Dedifferentiated amniotic fluid mesenchymal stem cell (primary cell): ENCODE data around the gene CTDP1.

ENCODE experiments used
- DNase-seq: peaks from one replicate; pipeline ENCODE4 v3.0.0-alpha.2; 2016; ENCODE audit errors: extremely low spot score

The CTDP1 gene

DNA sequence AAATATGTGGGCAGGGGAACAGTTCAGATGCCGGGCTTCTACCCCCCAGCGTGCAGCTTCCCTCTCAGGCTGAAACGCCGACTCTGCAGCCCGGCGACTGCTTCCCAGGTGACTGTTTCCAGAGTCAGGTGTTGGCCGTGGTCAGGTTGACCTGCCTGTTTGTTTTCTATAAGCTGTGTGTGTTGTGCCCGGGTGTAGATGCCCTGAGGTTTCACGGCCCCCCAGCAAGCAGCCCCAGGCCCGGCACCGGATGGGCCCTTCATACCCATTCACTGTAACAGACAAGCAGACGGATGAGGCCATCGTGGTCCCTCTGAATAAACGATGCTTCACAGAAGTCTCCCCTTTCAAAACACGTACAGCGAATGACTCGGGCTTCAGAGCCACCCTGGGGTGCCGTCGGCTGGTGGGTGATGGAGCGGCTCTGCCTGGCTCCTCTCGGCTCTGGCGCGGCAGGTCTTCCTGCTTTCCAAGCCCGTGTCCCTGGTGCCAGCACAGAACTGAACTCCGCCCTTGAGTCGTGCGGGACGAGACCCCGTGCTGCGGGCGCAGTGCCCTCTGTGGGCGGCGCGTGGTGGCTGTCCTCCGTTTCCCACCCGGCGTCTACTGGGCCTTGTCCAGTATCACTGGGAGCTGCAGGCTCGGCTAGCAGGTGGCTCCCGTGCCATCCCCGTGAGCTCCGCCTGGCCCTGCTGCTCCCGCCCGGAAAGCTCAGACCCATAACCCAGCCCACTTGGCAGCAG is 103.1 kb downstream of the CTDP1 start:
- no peak for DNase-seq

DNA sequence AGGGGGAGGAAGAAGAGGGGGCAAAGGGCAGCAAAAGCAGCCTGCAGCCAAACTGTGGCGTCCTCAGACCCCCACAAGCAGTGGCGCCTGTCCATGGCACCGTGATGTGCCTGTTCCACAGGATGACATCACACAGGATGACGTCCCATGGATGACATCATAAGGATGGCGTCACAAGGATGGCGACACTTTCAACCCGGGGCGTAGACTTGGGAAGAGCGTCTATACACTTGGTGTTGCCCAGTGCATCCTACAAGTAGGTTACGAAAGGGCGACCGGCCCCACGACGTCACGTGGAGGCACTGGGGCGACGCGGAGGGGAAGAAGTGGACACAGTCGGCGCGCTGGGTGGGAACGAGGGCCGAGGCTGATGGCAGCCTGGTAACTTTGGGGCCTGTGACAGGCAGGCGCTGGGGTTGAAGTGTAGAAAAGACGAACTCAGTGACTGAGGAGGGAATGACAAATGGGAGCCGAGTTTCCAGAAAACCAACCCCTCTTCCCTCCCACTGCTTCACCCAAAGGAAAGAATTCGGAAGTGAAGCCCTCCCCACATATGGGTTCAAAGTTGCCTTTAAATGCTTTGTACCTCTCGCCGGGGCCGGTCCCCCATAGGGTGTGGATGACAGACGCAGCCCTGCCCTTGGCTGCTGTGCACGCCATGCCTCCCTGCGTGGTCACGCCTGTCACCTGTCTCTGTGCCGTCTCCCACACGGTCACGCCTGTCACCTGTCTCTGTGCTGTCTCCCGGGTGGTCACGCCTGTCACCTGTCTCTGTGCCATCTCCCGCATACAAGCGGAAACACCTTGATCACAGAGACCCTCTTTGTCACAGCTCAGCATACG is 104.7 kb downstream of the CTDP1 start:
- no peak for DNase-seq

DNA sequence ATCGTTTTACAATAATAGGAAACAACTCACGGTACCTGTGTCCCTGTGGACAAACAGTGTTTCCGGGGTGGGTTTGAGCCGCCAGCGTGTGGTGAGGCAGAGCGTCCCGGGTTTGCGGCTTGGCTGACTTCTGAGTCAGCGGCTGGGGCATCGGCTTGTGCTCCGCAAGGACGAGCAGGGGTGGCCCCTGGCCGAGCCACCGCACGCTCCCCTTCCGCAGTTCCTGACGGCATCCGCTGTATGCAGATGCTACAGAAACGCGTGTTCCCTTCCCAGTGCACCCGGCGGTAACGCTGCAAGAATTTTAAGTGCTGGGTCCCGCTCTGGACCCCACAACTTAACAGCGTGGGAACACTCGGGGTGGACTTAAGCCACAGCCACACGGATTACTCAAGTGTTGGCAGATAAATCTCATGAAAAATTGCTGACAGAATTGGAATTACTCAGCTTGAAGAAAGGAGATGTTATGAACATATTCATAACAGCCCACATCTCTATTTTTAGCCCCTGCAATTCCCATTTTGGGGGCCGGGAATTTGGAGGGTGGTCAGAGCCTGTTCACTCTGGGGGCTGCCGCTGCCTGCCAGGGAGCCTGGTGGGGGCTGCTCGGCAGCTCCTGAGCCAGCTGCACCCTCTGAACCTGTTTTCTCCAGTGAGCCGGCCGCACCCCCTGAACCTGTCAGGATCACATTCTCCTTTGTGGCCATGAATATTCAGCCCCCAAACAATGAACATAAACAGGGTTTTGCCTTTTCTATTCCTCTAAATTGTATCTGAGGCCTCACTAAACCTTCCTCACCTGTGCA is 105.6 kb downstream of the CTDP1 start:
- DNase-seq = no peak

DNA sequence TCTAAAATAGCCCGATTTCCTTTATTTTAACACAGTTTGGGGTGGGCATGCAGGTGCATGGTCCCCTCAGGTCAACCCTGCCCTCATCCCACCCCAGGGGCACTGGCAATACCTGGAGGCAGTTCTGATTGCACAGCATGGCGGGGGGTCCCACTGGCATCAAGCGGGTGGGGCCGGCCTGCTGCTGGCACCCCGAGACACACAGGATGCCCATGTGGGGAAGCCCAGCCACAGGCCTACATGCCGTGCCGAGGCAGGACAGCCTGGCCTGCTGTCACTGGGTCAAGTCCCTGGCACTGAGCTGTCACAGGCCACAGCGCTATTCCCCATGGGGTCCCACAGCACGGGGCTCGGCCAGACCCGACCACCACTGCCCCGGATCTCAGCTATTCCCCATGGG is 106.2 kb downstream of the CTDP1 start:
- DNase-seq = no peak

DNA sequence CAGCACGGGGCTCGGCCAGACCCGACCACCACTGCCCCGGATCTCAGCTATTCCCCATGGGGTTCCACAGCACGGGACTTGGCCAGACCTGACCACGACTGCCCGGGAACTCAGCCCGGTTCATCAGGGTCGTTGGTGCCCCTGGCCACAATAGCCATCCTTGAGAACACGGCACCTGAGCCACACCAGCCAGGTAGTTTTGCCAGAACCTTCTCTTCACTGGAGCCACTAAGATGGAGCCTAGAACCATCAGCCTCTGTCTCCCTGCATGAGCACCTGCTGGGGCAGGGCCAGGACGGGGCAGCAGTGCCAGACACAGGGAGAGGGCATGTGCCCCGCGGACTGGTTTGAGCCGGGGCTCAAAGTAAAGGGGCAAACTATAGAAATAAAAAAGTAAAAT is 106.7 kb downstream of the CTDP1 start:
- no peak for DNase-seq

DNA sequence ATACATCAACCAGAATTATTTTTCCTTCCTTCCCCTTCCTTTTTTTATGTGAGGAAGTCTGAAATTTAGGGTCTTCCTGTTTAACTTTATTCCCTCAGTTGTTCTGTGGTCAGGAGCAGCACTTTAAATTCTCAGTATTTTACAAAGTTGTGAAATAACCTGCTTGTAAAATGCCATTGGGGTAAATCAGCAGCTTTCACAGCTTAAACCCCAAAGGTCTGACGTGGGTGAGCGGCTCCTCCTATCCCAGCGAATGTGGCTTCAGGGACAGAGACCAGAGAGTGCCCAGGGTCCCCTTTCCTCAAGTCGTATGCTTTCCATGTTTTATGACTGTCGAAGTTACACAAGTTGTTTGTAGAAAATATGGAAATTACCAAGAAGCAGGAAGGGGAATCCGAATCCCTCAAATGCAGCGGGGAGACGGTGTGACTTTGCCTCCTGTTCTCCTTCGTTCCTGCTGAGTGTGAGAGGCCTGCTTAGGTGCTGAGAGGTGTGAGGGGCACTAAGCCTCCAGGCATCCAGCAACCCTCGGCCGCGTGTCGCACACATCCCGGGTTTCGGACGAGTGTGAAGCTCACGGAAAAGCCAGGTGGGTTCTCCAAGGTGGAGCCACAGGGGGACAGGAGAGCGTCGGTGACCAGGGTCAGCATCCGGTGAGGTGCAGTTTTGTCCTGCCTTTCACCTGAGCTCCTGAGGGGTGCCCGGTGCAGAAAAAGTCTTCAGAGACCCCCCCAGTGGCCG is 107.4 kb downstream of the CTDP1 start:
- no peak for DNase-seq

DNA sequence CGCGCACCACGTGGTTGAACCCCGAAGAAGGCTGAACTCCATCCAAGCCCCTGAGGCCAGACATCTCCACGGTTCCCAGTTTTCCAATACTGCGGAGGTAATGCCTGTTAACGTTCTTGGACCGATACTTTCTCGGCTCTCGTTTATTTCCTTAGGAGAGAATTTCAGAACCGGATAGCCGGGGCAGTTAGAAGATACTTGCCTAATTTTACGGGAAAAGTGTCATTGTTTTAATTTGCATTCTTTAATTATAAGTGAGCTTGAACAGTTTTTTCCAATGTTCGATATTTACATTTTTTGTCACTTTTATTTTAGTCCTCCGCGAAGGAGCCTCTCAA is 107.9 kb downstream of the CTDP1 start:
- no peak for DNase-seq

DNA sequence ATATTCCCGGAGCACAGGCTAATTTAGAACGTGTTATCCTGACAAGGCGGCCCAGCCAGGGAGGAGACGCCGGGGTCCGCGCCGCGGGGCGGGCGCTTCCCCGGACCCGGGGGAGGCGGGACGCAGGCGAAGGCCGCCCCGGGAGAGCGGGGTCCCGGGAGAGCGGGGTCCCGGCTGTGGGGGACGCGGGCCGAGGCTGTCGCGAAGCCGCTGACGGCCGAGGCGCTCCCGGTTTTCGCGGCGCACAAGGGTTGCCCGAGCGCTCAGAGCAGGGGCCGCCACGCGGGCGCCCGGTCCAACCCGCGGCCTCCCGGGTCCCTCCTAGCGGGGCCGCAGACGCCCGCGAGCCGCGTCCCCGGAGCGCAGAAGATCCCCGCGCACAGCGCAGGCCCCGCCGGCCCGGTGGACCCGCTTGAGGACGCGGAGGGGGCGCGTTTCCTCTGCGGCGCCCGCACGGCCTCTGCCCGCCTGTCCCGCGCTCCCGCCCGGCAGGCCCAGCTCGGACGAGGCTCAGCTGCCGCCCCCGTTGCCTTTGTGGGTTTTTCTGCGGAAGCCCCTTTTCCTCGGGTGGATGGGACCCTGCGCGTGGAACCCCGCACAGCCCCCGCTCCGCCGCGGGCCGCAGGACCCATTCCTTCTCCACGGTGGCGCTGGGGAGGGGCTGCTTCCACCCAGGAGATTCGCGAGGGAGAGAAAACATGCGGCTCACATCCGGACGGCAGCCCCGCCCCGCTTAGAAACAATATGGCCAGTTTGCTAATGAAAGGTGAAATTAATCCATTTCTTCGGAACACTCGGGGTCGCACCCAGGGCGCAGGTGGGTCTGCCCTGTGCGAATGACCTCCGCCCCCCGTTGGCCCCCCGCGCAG is 108.5 kb downstream of the CTDP1 start:
- no peak for DNase-seq

DNA sequence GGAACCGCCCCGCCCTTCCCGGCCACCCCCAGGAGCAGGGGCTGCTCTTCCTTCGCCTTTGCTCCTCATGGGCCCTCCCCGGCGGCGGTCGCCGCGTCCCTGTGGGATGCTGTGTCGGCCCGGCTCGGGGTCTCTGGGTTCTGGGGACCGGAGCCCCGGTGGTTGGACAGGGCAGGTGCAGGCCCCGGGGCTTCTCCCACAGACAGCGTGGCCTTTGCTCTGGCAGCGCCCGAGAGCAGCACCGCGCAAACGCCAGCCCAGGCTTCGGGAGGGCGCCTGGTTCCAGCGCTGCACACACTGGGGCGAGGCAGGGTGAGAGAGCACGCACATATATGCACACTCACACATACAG is 109.1 kb downstream of the CTDP1 start:
- no peak for DNase-seq

DNA sequence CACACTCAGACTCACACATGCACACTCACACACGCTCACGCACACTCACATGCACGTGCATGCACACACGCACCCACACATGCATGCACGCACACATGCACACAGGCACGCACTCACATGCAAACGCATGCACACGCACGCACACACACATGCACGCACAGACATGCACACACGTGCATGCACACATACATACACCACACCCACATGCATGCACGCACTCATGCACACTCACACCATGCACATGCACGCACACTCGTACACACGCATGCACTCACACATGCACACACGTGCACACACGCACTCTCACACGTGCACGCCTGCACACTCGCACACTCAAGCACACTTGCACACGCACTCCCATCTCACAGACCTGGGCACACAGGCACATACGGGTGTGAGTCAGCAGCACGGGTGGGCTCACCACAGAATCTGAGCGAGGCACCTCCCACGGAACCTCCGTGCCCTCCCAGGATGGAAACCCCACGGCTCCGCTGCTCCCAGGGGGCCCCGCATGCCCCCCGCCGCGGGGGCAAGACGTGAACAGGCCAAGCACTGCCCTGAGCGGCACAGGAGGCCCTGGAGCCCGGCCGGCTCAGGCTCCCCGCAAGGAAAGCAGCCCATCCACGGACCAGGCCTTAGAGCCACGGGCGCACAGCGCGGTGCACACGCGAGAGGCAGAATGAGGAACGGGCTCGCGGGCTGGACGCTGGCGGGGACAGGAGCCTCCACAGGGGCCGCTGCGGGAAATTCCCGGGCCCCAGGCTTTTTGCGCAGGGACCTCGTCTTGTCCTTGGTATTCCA is 109.7 kb downstream of the CTDP1 start:
- DNase-seq = no peak

DNA sequence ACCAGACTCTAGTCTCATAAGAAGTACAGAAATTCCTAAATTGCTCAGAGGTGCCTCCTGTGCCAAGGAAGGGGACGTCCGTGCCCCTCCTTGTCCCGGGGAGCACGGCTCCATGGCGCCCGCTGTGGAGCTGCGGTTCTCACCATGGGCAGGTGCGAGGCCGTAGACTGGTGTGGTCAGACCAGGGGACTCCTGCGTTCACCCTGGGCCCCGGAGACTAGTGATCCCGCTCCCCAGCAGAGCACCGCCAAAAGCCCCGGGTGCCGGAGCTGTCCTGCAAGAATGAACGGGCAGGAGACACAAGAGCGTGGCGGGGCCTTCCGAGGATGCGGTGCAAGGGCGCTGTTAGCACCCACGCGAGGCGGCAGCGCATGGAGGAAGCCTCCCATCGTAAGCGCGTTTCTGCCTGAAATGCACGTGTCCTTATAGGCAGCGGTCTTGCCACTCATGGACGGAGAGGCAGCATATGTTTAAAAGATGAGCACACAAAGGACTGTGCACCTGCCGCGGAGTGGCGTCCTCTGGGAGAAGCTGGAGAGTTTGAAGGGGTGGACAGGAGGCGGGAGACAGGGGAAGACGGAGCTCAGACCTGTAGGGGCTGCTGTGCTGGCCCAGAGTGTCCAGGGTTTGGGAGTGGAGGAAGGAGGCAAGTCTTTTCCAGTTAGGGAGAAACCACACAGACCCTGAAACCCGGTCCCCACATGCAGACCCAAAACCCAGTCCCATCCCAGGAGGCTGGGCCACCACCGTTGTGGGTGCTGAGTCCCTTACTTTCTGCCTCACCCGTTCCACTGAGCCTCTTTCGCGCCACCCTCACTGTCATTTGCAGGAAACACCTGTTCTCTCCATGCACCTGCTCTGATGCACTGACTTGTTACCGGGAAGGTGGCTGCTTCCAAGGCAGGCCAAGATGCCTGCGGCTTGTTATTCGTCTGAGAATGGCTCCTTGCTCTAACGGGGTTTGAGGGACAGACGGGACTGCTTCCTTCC is 110.6 kb downstream of the CTDP1 start:
- no peak for DNase-seq

DNA sequence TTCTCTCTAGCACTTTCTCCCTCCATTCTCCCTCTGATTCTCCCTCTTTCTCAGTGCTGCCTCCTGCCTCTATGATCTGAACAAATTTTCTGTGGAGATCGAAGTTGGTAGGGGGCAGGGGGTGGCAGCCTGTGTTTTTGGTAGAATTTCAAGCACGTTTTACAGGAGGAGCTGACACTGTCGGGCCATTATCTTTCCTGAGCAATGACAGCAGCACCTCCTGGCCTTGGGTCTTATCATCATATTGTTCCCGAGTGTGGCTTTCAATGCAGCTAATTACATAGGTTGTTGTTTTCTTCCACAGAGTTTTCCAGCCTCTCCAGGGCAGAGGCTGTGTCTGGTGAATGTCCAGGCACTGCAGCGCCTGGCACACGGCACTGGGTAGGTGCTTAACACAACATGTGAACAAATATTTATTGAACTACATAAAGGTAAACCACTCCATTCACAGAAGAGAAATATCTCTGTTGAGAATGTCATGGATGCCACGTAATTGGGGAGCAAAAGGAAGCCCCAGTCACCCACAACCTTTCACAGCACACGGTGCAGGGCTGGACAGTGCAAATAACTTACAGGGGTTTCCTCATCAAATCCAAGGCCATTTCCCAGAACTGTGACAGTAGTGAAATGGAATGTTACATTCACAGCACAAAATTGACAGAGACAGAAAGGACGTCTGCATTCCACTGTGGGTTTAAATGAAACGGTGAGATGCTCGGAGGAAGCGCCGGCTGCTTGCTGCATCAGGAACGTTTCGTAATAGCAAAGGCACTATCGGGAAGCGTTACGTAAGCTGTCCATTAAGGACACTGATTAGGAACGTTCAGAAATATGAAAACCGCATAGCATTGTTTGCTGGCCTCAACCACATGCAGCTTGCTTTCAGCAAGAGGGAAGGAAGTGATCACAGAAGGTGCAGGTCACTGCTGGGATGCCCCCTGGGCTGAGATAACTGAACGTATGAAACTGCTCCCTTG is 111.7 kb downstream of the CTDP1 start:
- DNase-seq = peak; percentile 68

DNA sequence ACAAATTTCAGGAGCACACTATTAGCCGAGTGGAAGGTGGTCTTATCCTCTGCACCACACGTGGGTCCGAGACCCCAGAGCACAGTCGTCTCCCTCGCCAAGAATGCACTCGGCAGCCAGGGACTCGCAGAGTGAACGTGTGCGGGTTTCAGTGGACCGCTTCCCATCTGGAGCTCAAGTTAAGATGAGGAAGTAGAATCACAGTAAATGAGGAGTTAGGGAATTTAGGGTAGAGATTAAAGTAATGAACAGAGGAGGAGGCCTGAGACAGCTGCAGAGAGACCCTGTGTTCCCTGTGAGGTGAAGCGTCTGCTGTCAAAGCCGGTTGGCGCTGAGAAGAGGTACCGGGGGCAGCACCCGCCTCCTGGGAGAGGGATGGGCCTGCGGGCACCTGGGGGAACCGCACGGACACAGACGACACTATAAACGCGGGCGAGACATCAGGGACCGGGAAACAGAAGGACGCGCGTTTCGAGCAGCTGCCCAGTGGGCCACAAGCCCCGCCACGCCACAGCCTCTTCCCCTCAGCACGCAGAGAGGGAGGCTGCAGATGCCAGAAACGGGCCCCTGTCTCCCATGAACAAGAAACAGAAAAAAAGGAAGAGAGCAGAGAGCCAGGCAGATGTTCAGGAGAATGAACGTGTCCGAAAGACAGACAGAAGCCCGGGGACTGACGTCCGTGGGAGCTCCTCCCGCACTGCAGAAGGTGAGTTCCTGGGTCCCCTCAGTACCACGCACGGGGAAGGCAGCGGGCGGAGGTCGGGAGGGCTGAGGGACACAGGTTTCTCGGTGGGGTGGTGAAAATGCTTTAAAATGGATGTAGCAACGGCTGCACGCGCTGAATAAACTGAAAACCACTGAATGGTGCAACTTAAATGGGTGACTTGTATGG is 112.7 kb downstream of the CTDP1 start:
- DNase-seq = no peak

DNA sequence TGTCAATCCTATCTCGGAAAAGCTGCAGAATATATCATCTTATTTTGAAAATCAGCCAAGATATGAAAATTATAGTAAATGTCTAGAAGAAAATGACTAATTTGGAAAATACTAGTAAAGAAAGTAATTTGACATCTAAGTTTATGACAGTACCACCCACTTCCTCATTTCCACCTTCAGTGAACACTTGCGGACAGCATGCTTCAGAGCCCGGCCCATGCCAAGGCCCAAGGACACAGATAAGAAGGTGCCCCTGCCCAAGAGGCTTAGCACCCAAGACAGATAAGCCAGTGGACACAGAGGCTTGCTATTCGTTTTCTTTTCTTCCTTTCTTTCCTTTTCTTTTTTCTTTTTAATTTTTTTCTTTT is 113.4 kb downstream of the CTDP1 start:
- no peak for DNase-seq

DNA sequence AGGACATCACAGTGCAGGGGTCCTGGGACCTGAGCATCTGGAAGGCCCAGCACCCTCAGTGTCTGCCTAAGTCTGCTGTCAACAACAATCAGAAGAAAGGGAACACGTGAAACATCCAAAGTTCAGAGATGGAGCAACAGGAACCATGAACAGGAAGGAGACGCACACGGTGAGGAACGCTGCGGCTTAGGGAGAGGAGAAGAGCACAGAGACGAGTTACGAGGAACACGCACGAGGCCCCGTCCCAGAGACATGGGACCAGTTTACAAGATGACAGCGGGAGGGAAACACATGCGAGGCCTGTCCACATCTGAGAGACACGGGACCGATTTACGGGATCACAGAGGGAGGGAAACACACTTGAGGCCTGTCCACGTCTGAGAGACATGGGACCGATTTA is 115.2 kb downstream of the CTDP1 start:
- DNase-seq = no peak

DNA sequence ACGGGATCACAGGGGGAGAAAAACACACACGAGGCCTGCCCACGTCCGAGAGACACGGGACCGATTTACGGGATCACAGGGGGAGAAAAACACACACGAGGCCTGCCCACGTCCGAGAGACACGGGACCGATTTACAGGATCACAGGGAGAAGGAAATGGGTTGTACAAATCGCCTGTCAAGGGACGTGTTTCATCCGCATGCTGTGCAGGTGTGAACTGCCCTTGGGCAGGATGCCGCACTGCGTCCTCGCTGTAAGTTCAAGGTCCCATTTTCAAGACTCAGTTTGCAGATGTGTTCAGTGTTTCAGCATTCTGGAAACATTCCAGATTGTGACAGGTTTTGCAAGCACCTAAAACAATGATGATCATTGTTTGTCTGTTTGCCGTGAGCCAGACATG is 115.8 kb downstream of the CTDP1 start:
- DNase-seq = no peak

DNA sequence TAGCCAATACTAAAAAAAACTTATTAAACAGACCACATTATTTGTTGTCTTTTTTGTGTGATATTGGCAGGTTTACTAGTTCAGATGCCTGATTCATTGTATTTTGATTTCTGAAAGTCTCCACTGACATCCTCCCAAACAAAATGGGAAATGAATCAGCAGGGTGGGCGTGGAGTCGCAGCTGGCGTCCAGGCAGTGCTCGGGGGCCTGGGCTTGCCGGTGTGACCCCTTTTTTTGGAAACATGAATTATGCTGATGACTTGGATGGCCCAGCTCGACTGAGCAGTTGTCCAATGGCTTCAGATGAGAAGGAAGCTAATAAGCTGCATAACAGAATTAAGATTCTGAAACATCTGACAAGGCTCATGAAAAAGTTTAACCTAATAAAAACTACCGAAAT is 116.4 kb downstream of the CTDP1 start:
- DNase-seq = no peak
